HG03066 (cell line): ENCODE measurements around the gene NR4A1.

Experiments
- ATAC-seq: cut with Tn5 transposase; IDR thresholded peaks from one replicate; pipeline ENCODE4 v1.9.1; 2021; ENCODE audit warnings: low read depth; ENCODE audit not compliant: unreplicated experiment

Gene NR4A1

GRCh38 chr12:52037248-52037861, 13.9 kb upstream of the NR4A1 start:
- ATAC-seq, result peak; percentile 1

- no peak for ATAC-seq
Measured at GRCh38 chr12:52038447-52038846, 12.8 kb upstream of the NR4A1 start.

- no peak for ATAC-seq
Measured at GRCh38 chr12:52041035-52041434, 10.2 kb upstream of the NR4A1 start.

GRCh38 chr12:52041695-52042123, 9.5 kb upstream of the NR4A1 start:
- no peak for ATAC-seq

- no peak for ATAC-seq
Measured at GRCh38 chr12:52042706-52043385, 8.4 kb upstream of the NR4A1 start.

GRCh38 chr12:52043386-52044212, 7.6 kb upstream of the NR4A1 start:
- no peak for ATAC-seq

- ATAC-seq, result no peak
Measured at GRCh38 chr12:52044292-52044983, 6.8 kb upstream of the NR4A1 start.

- no peak for ATAC-seq
Measured at GRCh38 chr12:52045794-52046199, 5.4 kb upstream of the NR4A1 start.

- no peak for ATAC-seq
Measured at GRCh38 chr12:52046859-52047258, 4.4 kb upstream of the NR4A1 start.

GRCh38 chr12:52049286-52049685, 2.0 kb upstream of the NR4A1 start:
- no peak for ATAC-seq

GRCh38 chr12:52049688-52050087, 1.6 kb upstream of the NR4A1 start:
- ATAC-seq, result no peak

- ATAC-seq, result no peak
Measured at GRCh38 chr12:52050116-52050757, 1.0 kb upstream of the NR4A1 start.

- ATAC-seq, result no peak
Measured at GRCh38 chr12:52052468-52053186, 1.4 kb downstream of the NR4A1 start.

- ATAC-seq, result no peak
Measured at GRCh38 chr12:52053536-52054209, 2.4 kb downstream of the NR4A1 start.

- no peak for ATAC-seq
Measured at GRCh38 chr12:52054231-52054832, 3.1 kb downstream of the NR4A1 start.

- ATAC-seq, result no peak
Measured at GRCh38 chr12:52054833-52055730, 3.8 kb downstream of the NR4A1 start.

- ATAC-seq, result no peak
Measured at GRCh38 chr12:52055731-52056711, 4.8 kb downstream of the NR4A1 start.
